ENCODE results near the gene MRTFA. TPM values are rescaled to one million over a fixed set of nuclear protein-coding genes. Genes with fewer than 3 reads are reported as not detected.
"Not testable (repeated sequence)": the region's sequence is repeated elsewhere in the genome, so short reads cannot be mapped to it uniquely, and the experiment has no call there.

MRTFA gene
- total RNA-seq, 2 experiments from 2014 or later: 47.7 to 66.9 TPM

DNA sequence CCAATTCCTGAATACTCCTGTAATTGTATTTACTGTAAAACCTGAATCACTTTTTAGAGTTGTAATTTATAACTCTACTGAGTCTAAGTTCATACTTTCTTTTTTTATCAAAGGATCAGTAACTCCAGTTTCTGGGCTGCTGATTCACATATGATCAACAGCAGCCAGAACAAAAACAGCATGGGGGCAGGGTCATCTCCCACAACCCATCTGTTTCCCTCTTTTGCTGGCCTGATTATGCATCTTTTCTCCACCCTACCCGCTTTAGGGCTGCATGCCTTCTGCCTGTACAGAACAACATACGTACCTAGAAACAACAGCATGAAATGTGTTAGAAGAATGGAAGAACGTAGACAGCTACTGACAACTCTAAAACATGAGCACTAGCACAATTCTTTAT, 76.0 kb downstream of the MRTFA start:
- TF ChIP-seq EZH2phosphoT487 (IDR thresholded peaks at IDR 0.05; ENCODE audit: borderline replicate concordance, low read depth, low read length): no peak
- TF ChIP-seq, protein P1, sequence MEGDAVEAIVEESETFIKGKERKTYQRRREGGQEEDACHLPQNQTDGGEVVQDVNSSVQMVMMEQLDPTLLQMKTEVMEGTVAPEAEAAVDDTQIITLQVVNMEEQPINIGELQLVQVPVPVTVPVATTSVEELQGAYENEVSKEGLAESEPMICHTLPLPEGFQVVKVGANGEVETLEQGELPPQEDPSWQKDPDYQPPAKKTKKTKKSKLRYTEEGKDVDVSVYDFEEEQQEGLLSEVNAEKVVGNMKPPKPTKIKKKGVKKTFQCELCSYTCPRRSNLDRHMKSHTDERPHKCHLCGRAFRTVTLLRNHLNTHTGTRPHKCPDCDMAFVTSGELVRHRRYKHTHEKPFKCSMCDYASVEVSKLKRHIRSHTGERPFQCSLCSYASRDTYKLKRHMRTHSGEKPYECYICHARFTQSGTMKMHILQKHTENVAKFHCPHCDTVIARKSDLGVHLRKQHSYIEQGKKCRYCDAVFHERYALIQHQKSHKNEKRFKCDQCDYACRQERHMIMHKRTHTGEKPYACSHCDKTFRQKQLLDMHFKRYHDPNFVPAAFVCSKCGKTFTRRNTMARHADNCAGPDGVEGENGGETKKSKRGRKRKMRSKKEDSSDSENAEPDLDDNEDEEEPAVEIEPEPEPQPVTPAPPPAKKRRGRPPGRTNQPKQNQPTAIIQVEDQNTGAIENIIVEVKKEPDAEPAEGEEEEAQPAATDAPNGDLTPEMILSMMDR (conservative IDR thresholded peaks at IDR 0.05; ENCODE audit: low read length): no peak
- H3K9me2 ChIP-seq (ENCODE audit: insufficient read depth, low read length): no peaks in the 10 kb centered on the region
- CTCF ChIA-PET (ENCODE audit: unreplicated experiment): no interaction called here
- no peaks in the 10 kb centered on the region for H3K9me3 ChIP-seq (ENCODE audit: low read length)
- BruUV-seq (replicated peaks): no TSS peak
- no peak overlapping the region for H3K4me2 ChIP-seq (ENCODE audit: low read length)
- H3K79me2 ChIP-seq (ENCODE audit: insufficient read depth, low read depth, low read length): peaks cover 10% of the 10 kb centered on the region; the same call in 1 of the 2 replicates
- H3K36me3 ChIP-seq (ENCODE audit: insufficient read depth, low read length): no peaks in the 10 kb centered on the region; the same call in 1 of the 2 replicates
- intact Hi-C loops (cut with micrococcal nuclease; ENCODE audit: unreplicated experiment): no loop called here
- H2AFZ ChIP-seq (ENCODE audit: low read length): no peak overlapping the region
- H3K4me1 ChIP-seq (ENCODE audit: insufficient read depth, low read length, poor library complexity, severe bottlenecking): no peaks in the 10 kb centered on the region
- H3K4me3 ChIP-seq (ENCODE audit: low read depth, low read length, poor library complexity, severe bottlenecking): no peak overlapping the region
- H4K20me1 ChIP-seq (ENCODE audit: insufficient read depth, low read length): no peaks in the 10 kb centered on the region
- no peak for DNase-seq (ENCODE audit: low spot score)
- POLR2A ChIA-PET: interaction anchor here (0.6 to 1.7 kb wide), 2 partner anchors 73 to 717 kb away, joined by 3 to 4 read pairs; no protein-coding TSS in a partner anchor
- no peak overlapping the region for H3K27ac ChIP-seq (ENCODE audit: low read depth, low read length, poor library complexity, severe bottlenecking)

DNA sequence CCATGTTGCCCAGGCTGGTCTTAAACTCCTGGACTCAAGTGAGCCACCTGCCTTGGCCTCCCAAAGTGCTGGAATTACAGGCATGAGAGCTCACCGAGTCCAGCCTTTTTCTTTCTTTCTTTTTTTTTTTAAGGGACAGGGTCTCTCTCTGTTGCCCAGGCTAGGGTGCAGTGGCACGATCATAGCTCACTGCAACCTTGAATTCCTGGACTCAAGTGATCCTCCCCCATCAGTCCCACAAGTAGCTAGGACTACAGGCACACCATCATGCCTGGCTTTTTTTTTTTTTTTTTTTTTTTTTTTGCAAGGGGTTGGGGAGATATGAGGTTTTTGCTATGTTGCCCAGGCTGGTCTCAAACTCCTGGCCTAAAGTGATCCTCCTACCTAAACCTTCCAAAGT, 78.5 kb downstream of the MRTFA start:
- POLR2A ChIA-PET: interaction anchor here (0.6 to 1.4 kb wide), 2 partner anchors 12 to 18 kb away, joined by 3 to 7 read pairs; no protein-coding TSS in a partner anchor
- no peak overlapping the region for H3K4me2 ChIP-seq (ENCODE audit: low read length)
- H4K20me1 ChIP-seq (ENCODE audit: insufficient read depth, low read length): no peaks in the 10 kb centered on the region
- H3K36me3 ChIP-seq (ENCODE audit: insufficient read depth, low read length): peaks cover 8% of the 10 kb centered on the region
- no peak for TF ChIP-seq EZH2phosphoT487 (IDR thresholded peaks at IDR 0.05; ENCODE audit: borderline replicate concordance, low read depth, low read length)
- TF ChIP-seq, protein P1 (conservative IDR thresholded peaks at IDR 0.05; ENCODE audit: low read length): no peak
- H3K4me1 ChIP-seq (ENCODE audit: insufficient read depth, low read length, poor library complexity, severe bottlenecking): peaks cover 7% of the 10 kb centered on the region
- no peak overlapping the region for H3K27ac ChIP-seq (ENCODE audit: low read depth, low read length, poor library complexity, severe bottlenecking)
- intact Hi-C loops (cut with micrococcal nuclease; ENCODE audit: unreplicated experiment): no loop called here
- H3K79me2 ChIP-seq (ENCODE audit: insufficient read depth, low read depth, low read length): peaks cover 10% of the 10 kb centered on the region; the same call in 1 of the 2 replicates
- CTCF ChIA-PET (ENCODE audit: unreplicated experiment): no interaction called here
- no peak overlapping the region for H2AFZ ChIP-seq (ENCODE audit: low read length)
- H3K9me2 ChIP-seq (ENCODE audit: insufficient read depth, low read length): no peaks in the 10 kb centered on the region
- H3K9me3 ChIP-seq (ENCODE audit: low read length): peaks cover 4% of the 10 kb centered on the region
- H3K4me3 ChIP-seq (ENCODE audit: low read depth, low read length, poor library complexity, severe bottlenecking): no peak overlapping the region
- DNase-seq (ENCODE audit: low spot score): no peak
- no TSS peak for BruUV-seq (replicated peaks)

DNA sequence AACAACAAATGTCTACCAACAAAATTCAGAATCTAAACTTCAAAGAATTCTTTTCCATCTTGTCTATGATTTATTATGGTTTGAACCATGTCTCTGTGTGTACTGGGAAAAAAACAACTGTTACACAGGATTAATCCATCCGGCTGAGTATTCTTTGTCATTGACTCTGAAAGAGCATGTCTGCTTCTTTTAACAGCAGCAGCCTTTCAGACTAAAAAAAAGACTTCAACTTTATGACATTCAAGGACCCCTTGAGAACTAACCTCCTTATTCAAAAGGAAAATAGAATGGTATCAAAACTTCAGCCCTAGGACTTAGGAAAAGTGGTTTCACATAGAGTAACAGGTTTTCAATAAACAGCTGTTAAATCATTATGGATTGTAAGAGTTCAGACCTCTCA, 79.9 kb downstream of the MRTFA start:
- no peak for TF ChIP-seq EZH2phosphoT487 (IDR thresholded peaks at IDR 0.05; ENCODE audit: borderline replicate concordance, low read depth, low read length)
- TF ChIP-seq, protein P1 (conservative IDR thresholded peaks at IDR 0.05; ENCODE audit: low read length): no peak
- Histone ChIP-seq H4K20me1 (ENCODE audit: insufficient read depth, low read length) (no peaks in the 10 kb centered on the region), H2AFZ (ENCODE audit: low read length) (no peak overlapping the region), H3K27ac (ENCODE audit: low read depth, low read length, poor library complexity, severe bottlenecking) (no peak overlapping the region), H3K9me2 (ENCODE audit: insufficient read depth, low read length) (no peaks in the 10 kb centered on the region), H3K9me3 (ENCODE audit: low read length) (peaks cover 16% of the 10 kb centered on the region), H3K4me3 (ENCODE audit: low read depth, low read length, poor library complexity, severe bottlenecking) (no peak overlapping the region), H3K4me2 (ENCODE audit: low read length) (no peak overlapping the region), H3K4me1 (ENCODE audit: insufficient read depth, low read length, poor library complexity, severe bottlenecking) (peaks cover 8% of the 10 kb centered on the region), H3K79me2 (ENCODE audit: insufficient read depth, low read depth, low read length) (peaks cover 10% of the 10 kb centered on the region; the same call in 1 of the 2 replicates), H3K36me3 (ENCODE audit: insufficient read depth, low read length) (peaks cover 21% of the 10 kb centered on the region)
- ChIA-PET POLR2A (no interaction called here), CTCF (ENCODE audit: unreplicated experiment) (no interaction called here)
- intact Hi-C loops (cut with micrococcal nuclease; ENCODE audit: unreplicated experiment): no loop called here
- DNase-seq (ENCODE audit: low spot score): no peak
- no TSS peak for BruUV-seq (replicated peaks)

DNA sequence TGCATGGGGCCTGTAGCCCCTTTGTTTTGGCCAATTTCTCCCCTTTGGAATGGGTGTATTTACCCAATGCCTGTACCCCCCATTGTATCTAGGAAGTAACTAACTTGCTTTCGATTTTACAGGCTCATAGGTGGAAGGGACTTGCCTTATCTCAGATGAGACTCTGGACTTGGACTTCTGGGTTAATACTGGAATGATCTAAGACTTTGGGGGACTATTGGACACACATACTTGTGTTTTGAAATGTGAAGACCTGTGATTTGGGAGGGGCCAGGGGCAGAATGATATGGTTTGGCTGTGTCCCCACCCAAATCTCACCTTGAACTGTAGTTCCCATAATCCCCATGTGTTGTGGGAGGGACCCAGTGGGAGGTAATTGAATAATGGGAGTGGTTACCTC, 82.5 kb downstream of the MRTFA start:
- H3K4me2 ChIP-seq (ENCODE audit: low read length); H3K79me2 ChIP-seq (ENCODE audit: insufficient read depth, low read depth, low read length); DNase-seq (ENCODE audit: low spot score); POLR2A ChIA-PET; H2AFZ ChIP-seq (ENCODE audit: low read length); H3K27ac ChIP-seq (ENCODE audit: low read depth, low read length, poor library complexity, severe bottlenecking); intact Hi-C loops (cut with micrococcal nuclease; ENCODE audit: unreplicated experiment); BruUV-seq (replicated peaks); H3K4me1 ChIP-seq (ENCODE audit: insufficient read depth, low read length, poor library complexity, severe bottlenecking); H4K20me1 ChIP-seq (ENCODE audit: insufficient read depth, low read length); H3K9me2 ChIP-seq (ENCODE audit: insufficient read depth, low read length); CTCF ChIA-PET (ENCODE audit: unreplicated experiment); H3K4me3 ChIP-seq (ENCODE audit: low read depth, low read length, poor library complexity, severe bottlenecking): not testable (repeated sequence)
- Histone ChIP-seq H3K9me3 (ENCODE audit: low read length) (peaks cover 16% of the 10 kb centered on the region), H3K36me3 (ENCODE audit: insufficient read depth, low read length) (peaks cover 29% of the 10 kb centered on the region)
